RWPE1 (cell line): ENCODE data around the gene RAMP2.
"Not testable (repeated sequence)": the region's sequence is repeated elsewhere in the genome, so short reads cannot be mapped to it uniquely, and the experiment has no call there.

Source experiments
- CTCF ChIA-PET: fragments of 350-600 bp; sonication (Branson Sonifier 250); formaldehyde crosslinking; extraction: SDS; loops from one replicate; lab custom pipeline; 2021; lab: Yijun Ruan, JAX
- POLR2A ChIA-PET: fragments of 400-600 bp; formaldehyde crosslinking; extraction: SDS; loops from one replicate; lab custom pipeline; 2020; ENCODE audit warnings: antibody characterized with exemption; ENCODE audit not compliant: low non-redundant PET; lab: Yijun Ruan, JAX
- DNase-seq: peaks from one replicate; pipeline ENCODE4 v3.0.0; 2012; ENCODE audit warnings: low spot score
- H3K27ac ChIP-seq: fragments of 450-650 bp; 2 replicates; pipeline ENCODE4 v1.5.1; 2017
- CTCF ChIP-seq: fragments of 450-650 bp; conservative IDR thresholded peaks from 2 replicates; pipeline ENCODE4 v1.5.1; 2017; ENCODE audit warnings: low read depth, mild to moderate bottlenecking

RAMP2 gene

DNA sequence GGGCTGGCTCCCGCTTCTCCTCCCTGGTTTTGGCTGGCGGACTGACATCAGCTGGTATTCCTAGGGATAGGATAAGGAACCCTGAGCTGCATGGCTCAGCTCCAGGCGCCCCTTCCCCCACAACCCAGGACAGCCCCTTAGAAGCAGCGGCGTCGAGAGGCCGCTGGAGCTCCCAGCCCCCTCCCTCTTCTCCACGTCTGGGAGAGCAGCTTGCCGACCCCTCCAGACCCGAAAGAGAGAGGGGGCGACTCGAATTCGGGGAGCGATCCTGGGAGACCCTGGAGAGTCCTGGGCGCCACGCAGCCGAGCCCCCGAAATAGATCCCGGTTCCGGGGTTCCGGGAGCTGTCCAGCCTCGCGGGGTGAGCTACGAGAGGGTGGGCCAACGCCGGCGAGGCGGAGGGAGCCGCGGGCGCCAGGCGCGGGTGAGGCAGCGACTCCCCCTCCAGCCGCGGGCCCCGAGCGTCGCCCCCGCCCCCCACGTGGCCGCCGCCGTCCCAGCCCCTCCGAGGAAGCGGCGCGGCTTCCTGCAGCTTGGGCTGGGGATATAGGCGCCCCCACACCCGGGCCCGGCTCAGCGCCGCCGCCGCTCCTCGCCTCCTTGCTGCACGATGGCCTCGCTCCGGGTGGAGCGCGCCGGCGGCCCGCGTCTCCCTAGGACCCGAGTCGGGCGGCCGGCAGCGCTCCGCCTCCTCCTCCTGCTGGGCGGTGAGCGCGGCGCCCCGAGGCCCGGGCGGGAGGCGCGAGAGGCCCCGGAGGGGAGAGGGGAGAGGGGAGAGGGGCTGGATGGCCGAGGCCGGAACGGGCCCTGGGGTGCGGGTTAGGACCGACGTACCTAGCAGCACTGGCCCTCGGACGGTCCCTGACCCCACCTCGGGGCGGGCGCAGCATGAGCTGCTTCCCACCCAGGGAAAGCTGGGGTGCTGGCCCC is at the start of gene RAMP2:
Gene RAMP2, plus strand, starts transcription at position 576 of the 930 bp plus-strand sequence. Its CDS starts 35 bp downstream, at position 611.
- POLR2A ChIA-PET: interaction anchor here (0.5 kb wide), 1 partner anchor 31 kb away, joined by 4 read pairs; no protein-coding TSS in a partner anchor
- TF ChIP-seq CTCF: no peak
- DNase-seq: no peak
- CTCF ChIA-PET: interaction anchor here (0.8 to 1.6 kb wide), 3 partner anchors 15 to 183 kb away, joined by 3 to 5 read pairs (median 4); no protein-coding TSS in a partner anchor
- H3K27ac ChIP-seq: no peak within 1 kb of the TSS

GRCh38 chr17:42720996-42721583 is 39.9 kb upstream of the RAMP2 start:
- POLR2A ChIA-PET: no interaction called here
- DNase-seq: peak; percentile 53
- peak; percentile 65 for TF ChIP-seq CTCF
- H3K27ac ChIP-seq: no peak overlapping the region
- CTCF ChIA-PET: interaction anchor here (1.0 kb wide), 2 partner anchors 14 to 103 kb away, joined by 3 to 6 read pairs; partner anchors contain the start of gene BECN1

DNA sequence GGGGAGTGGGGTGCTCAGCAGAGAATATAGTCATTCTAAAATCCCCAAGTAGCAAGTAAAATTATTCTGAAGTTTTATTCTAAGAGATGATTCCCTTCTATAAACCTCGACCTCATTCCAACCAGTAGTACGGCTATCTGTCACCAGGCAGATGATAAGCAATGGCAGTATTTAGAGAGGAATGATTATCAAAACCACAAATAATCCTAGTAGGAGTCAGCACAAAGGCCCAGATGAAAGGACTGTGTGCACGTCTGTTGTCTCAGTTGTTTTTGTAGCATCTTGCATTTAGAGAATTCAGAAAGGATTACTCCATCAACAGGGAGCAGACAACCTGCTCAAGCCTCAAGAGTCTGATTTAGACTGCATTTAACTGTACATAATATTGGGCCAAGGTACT is 37.4 kb upstream of the RAMP2 start:
- ChIA-PET CTCF (interaction anchor here (1.8 kb wide), 1 partner anchor 40 kb away, joined by 7 read pairs; no protein-coding TSS in a partner anchor), POLR2A (no interaction called here)
- TF ChIP-seq CTCF: no peak
- no peak for DNase-seq
- no peak overlapping the region for H3K27ac ChIP-seq

GRCh38 chr17:42725143-42725542 is 35.9 kb upstream of the RAMP2 start:
- H3K27ac ChIP-seq: no peak overlapping the region
- TF ChIP-seq CTCF: no peak
- ChIA-PET POLR2A (interaction anchor here (0.7 kb wide), 3 partner anchors 19 to 619 kb away, joined by 3 to 7 read pairs (median 3); no protein-coding TSS in a partner anchor), CTCF (interaction anchor here (0.7 to 1.8 kb wide), 3 partner anchors 39 to 211 kb away, joined by 4 to 7 read pairs (median 5); partner anchors contain the start of gene PSMC3IP)
- DNase-seq: no peak

- TF ChIP-seq CTCF: no peak
- POLR2A ChIA-PET: interaction anchor here (0.6 kb wide), 1 partner anchor 181 kb away, joined by 3 read pairs; no protein-coding TSS in a partner anchor
- CTCF ChIA-PET: no interaction called here
- no peak for DNase-seq
- H3K27ac ChIP-seq: no peak overlapping the region
Measured at GRCh38 chr17:42740699-42741098, 20.3 kb upstream of the RAMP2 start.

DNA sequence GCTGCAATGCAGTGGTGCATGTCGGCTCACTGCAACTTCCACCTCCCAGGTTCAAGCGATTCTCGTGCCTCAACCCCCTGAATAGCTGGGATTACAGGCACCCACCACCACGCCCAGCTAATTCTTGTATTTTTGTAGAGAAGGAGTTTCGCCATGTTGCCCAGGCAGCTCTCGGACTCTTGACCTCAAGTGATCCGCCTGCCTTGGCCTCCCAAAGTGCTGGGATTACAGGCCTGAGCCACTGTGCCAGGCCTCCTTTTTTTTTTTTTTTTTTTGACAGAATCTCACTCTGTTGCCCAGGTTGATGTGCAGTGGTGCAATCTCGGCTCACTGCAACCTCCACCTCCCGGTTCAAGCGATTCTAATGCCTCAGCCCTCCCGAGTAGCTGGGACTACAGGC is 18.1 kb upstream of the RAMP2 start:
- POLR2A ChIA-PET, CTCF ChIA-PET, DNase-seq: not testable (repeated sequence)
- peak overlapping the region; percentile 86 for H3K27ac ChIP-seq
